Ishikawa (cell line): ENCODE results near the gene MYL4.

ENCODE experiments used
- CEBPB ChIP-seq: IDR thresholded peaks from 2 replicates; pipeline ENCODE4 v1.6.1; 2012
- CREB1 ChIP-seq: IDR thresholded peaks from 2 replicates; pipeline ENCODE4 v1.6.1; 2012; ENCODE audit warnings: low read depth
- EGR1 ChIP-seq: IDR thresholded peaks from 2 replicates; pipeline ENCODE4 v1.6.1; 2012
- EP300 ChIP-seq: IDR thresholded peaks from 2 replicates; pipeline ENCODE4 v1.6.1; 2012; ENCODE audit warnings: borderline replicate concordance
- FOXM1 ChIP-seq: IDR thresholded peaks from 2 replicates; pipeline ENCODE4 v1.6.1; 2012; ENCODE audit warnings: low read depth, borderline replicate concordance
- MAX ChIP-seq: IDR thresholded peaks from 2 replicates; pipeline ENCODE4 v1.6.1; 2012
- NFIC ChIP-seq: IDR thresholded peaks from 2 replicates; pipeline ENCODE4 v1.6.1; 2012
- RAD21 ChIP-seq: IDR thresholded peaks from 2 replicates; pipeline ENCODE4 v1.6.1; 2012; ENCODE audit warnings: low read depth
- REST ChIP-seq: IDR thresholded peaks from 2 replicates; pipeline ENCODE4 v1.6.1; 2012; ENCODE audit warnings: low read depth, mild to moderate bottlenecking
- TAF1 ChIP-seq: IDR thresholded peaks from 2 replicates; pipeline ENCODE4 v1.6.1; 2012; ENCODE audit warnings: low read depth, mild to moderate bottlenecking
- TCF12 ChIP-seq: IDR thresholded peaks from 2 replicates; pipeline ENCODE4 v1.6.1; 2012; ENCODE audit warnings: low read depth
- TEAD4 ChIP-seq: IDR thresholded peaks from 2 replicates; pipeline ENCODE4 v1.6.1; 2012
- YY1 ChIP-seq: IDR thresholded peaks from 2 replicates; pipeline ENCODE4 v1.6.1; 2012; ENCODE audit warnings: low read depth
- ZBTB7A ChIP-seq: IDR thresholded peaks from 2 replicates; pipeline ENCODE4 v1.6.1; 2012; ENCODE audit warnings: low read depth
- TF ChIP-seq, protein P1 (sequence below): IDR thresholded peaks from 2 replicates; pipeline ENCODE4 v1.6.1; 2012

The MYL4 gene

GRCh38 chr17:47252209-47252608 lies 43.1 kb downstream of the MYL4 start:
- TF ChIP-seq, protein P1, sequence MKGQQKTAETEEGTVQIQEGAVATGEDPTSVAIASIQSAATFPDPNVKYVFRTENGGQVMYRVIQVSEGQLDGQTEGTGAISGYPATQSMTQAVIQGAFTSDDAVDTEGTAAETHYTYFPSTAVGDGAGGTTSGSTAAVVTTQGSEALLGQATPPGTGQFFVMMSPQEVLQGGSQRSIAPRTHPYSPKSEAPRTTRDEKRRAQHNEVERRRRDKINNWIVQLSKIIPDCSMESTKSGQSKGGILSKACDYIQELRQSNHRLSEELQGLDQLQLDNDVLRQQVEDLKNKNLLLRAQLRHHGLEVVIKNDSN: peak; percentile 36; the same call in 1 of the 2 replicates
- no peak for TF ChIP-seq MAX

DNA sequence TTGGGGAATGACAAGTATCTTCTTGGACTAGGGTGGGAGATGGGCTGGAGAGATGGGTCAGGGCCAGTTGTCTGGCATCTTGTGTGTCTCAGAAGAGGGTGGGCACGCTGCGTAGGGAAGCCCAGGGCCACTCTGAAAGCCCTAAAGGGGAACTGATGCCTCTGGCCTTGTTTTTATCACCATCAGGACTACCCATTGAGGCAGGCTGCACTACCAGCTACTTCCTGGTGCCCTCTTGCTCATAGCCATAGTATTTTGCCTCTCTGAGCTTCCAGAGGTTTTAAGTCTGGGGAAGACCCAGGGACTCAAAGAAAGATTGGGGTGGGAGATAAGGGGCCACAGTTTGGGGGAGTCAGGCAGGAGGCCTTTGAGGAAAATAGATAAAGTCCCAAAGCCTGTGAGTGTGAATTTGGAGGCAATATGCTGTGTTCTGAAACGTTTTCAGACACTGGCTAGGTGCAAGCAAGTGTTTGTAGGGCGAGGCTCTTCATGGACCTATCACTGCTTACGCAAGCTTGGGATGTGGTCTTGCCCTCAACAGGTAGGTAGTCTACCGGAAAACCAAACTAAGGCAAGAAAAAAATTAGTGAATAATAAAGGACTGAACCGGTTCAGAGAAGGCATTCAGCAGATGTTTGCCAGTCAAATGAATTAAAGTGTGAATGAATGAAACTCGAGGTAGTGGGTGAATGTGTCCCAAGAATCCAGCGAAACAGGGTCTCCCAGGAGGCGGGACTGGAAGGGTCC lies 43.8 kb downstream of the MYL4 start:
- TF ChIP-seq FOXM1 (no peak), CEBPB (peak; percentile 37; the same call in 1 of the 2 replicates)

DNA sequence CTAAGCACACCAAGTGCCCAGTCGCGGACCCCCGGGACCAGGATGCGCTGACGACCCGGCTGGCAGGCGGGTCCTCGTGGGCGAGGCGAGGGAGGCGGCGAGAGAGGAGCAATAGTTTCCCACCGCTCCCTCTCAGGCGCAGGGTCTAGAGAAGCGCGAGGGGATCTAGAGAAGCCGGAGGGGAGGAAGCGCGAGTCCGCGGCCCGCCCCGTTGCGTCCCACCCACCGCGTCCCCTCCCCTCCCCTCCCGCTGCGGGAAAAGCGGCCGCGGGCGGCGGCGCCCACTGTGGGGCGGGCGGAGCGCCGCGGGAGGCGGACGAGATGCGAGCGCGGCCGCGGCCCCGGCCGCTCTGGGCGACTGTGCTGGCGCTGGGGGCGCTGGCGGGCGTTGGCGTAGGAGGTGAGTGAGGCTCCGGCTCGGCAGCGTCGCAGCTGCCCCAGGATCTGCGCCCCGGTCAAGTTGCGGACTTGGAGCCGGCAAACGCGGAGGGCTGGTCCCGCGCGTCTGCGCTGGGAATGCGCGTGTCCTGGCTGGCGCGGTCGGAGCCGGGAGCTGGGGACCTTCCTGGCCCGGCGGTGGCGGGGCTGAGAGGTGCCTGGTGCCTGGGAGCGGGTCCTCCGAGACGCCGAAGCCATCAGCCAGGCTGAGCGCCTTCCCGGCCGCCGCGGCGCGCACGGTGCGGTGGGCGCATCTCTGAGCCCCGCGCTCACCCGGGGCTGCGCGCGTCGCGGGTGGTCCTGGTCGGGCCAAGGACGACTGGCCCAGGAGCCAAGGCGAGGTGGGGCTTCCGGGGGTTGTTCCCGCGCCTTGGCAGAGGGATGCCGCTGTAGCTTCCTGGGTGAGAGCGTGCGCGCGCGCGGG lies 44.6 kb downstream of the MYL4 start, which contains the start of gene ITGB3:
ITGB3 (plus strand) TSS at position 287 of the 862 bp plus-strand sequence; CDS start at position 322, 35 bp downstream.
- TF ChIP-seq, protein P1: no peak
- TF ChIP-seq EP300 (no peak), TEAD4 (no peak), FOXM1 (no peak), MAX (peak; percentile 78), CREB1 (no peak), EGR1 (peak; percentile 38), ZBTB7A (peak; percentile 72), NFIC (no peak; the same call in 1 of the 2 replicates), RAD21 (peak; percentile 33; the same call in 1 of the 2 replicates)

DNA sequence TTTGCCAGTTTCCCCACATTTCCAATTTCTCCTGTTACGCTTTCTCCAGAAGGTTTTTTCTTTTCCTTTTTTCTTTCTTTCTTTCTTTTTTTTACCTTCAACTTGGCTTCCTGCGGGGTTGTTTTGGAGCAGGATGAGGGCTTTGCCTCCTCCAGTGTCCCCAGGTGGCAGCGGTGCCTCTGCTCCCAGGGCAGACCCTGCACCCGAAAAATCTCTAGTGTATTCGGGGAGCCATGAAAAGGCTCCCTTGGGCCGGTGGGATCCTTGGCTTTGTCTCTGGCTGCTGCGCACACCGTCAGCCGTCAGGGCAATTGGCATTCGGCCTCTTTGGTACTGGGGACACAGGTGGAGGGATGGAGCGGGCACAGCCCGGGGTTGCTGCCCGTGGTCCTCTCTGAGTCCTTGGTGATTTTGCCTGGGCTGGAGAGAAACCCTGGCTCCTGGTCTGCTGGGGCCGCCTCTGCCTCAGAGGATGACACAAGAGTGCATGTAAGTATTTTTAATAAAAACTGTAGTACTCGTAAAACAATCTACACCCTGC lies 45.3 kb downstream of the MYL4 start:
- TF ChIP-seq YY1: no peak
- TF ChIP-seq CREB1: no peak
- TF ChIP-seq EGR1: no peak
- TF ChIP-seq MAX: no peak
- no peak for TF ChIP-seq REST
- TF ChIP-seq RAD21: no peak
- TF ChIP-seq CEBPB: no peak
- TF ChIP-seq, protein P1: no peak
- no peak for TF ChIP-seq TCF12
- no peak for TF ChIP-seq EP300
- TF ChIP-seq ZBTB7A: no peak
- TF ChIP-seq FOXM1: no peak
- no peak for TF ChIP-seq TEAD4
- no peak for TF ChIP-seq NFIC

DNA sequence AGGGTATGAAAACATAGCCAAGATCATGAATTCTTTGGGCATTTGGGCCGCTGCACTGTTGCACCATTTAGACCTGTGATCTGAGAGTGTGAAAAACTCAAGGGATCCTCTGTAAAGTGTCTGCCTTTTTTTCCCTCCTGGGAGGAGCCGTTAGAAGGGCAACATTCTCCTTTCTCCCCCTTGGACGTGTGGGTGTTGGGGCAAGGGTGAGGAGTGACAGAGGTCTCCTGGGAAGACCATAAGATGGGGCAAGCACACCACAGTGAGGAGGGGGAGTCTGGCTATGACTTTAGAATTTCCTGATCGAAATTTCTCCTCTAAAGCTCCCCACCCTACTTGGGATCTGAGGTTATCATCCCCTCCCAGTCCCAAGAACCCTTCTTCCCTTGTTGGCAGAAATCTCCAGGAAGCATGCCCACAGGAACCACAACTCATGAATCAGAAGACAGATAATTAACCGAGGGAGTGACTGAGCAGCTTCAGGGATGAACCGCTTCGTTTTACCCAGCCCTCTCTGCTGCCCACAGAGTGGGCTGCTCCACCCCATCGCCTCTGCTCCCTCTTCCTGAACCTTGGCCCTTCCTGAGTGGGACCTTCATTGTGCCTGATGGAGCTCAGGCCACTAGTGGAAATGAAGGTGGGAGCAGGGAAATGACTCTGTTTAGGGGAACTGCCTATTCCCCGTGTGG lies 48.6 kb downstream of the MYL4 start:
- TF ChIP-seq MAX (no peak), CEBPB (no peak), REST (no peak), TAF1 (no peak), TEAD4 (no peak), FOXM1 (no peak), CREB1 (no peak), EP300 (no peak), YY1 (no peak)
- TF ChIP-seq, protein P1: no peak
